ENCODE measurements around the gene FUBP3. TPM values are rescaled to one million over a fixed set of nuclear protein-coding genes. Genes with fewer than 3 reads are reported as not detected.

FUBP3 gene
- total RNA-seq, 4 donors from 2014 or later, result 27.5 to 40.7 (median 31.7) TPM

DNA sequence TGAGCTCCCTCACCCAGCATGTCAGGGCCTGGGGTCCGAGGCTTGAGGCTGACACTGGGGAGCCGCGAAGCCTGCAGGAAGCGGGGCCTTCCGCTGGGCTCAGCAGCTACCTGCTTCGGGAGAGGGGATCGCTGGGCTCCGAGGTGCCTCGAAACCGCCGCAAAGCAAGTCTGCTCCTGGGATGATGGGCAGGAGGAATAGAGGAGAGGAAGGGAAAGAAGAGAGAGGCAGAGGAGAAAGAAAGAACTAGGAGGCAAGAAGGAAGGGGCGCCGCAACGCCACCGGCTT is 83.5 kb downstream of the FUBP3 start:
- 4% methylated on average over 15 of the region's 15 CpGs for WGBS, 2 donors
- intact Hi-C loops (cut with DNase I; ENCODE audit: low total_unique reads), result no loop called here
- no peak for DNase-seq (ENCODE audit: low spot score in 2 of 2)
- TF ChIP-seq POLR2A (IDR thresholded peaks at IDR 0.05), result no peak
- TF ChIP-seq, protein P1, sequence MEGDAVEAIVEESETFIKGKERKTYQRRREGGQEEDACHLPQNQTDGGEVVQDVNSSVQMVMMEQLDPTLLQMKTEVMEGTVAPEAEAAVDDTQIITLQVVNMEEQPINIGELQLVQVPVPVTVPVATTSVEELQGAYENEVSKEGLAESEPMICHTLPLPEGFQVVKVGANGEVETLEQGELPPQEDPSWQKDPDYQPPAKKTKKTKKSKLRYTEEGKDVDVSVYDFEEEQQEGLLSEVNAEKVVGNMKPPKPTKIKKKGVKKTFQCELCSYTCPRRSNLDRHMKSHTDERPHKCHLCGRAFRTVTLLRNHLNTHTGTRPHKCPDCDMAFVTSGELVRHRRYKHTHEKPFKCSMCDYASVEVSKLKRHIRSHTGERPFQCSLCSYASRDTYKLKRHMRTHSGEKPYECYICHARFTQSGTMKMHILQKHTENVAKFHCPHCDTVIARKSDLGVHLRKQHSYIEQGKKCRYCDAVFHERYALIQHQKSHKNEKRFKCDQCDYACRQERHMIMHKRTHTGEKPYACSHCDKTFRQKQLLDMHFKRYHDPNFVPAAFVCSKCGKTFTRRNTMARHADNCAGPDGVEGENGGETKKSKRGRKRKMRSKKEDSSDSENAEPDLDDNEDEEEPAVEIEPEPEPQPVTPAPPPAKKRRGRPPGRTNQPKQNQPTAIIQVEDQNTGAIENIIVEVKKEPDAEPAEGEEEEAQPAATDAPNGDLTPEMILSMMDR (IDR thresholded peaks at IDR 0.05), result no peak
- H3K4me3 ChIP-seq (ENCODE audit: low read depth, poor library complexity, severe bottlenecking), result no peak overlapping the region

DNA sequence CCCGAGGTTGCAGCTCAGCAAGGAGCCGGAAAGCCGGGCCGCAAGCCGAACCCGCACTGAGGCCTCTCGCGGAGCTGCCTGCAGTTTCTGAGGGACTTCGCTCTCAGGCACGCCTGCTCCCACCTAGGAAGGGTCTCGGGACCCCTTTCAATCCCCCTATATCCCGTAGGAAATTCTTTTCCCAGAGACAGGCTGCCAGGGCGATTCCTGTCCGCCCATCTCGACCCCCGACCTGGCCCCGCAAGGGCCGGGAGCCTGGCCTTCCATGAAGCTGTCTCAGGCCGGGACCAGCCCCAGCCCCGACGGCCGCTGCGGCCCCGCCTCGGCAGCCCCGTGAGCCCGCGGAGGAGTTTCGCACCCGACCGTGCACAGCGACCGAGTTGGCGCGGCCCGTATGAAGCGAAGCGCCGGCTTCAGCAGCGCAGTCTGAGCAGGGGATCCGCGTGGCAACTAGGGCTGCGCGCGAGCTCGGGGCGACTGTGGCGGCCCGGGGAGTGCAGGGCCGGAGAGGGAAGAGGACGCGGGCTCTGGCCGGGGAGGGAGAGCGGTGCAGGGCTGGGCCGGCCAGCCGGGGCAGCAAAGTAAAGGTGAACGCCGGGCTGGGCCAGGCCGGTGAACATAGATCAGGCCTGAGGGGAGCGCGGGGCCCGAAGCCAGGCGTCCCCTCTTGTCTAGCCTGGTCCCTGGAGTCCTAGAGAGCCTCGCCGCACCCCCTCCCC is 84.0 kb downstream of the FUBP3 start:
- 2% methylated on average over 57 to 65 of the region's 65 CpGs for WGBS, 2 donors
- no peak for DNase-seq (ENCODE audit: low spot score in 2 of 2)
- TF ChIP-seq, protein P1 (IDR thresholded peaks at IDR 0.05), result no peak
- TF ChIP-seq POLR2A (IDR thresholded peaks at IDR 0.05), result no peak
- H3K4me3 ChIP-seq (ENCODE audit: low read depth, poor library complexity, severe bottlenecking), result no peak overlapping the region
- intact Hi-C loops (cut with DNase I; ENCODE audit: low total_unique reads), result no loop called here

DNA sequence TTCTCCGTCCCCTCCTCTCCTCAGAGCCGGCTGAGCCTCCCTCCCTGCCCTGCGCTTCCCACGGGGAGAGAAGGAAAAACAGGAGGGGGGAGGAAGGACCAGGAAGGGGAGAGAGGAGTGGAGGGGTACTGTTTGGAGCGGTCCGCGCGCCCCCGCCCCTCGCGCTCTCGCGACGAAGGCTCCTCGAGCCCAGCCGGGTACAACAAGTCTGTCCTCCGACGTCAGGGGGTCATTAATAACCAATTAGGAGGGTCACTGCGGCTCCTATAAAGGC is 84.5 kb downstream of the FUBP3 start:
- no peak for TF ChIP-seq POLR2A (IDR thresholded peaks at IDR 0.05)
- TF ChIP-seq, protein P1 (IDR thresholded peaks at IDR 0.05), result no peak
- 0% methylated on average over 19 of the region's 19 CpGs for WGBS, 2 donors
- no peak for DNase-seq (ENCODE audit: low spot score in 2 of 2)
- intact Hi-C loops (cut with DNase I; ENCODE audit: low total_unique reads), result no loop called here
- no peak overlapping the region for H3K4me3 ChIP-seq (ENCODE audit: low read depth, poor library complexity, severe bottlenecking)

DNA sequence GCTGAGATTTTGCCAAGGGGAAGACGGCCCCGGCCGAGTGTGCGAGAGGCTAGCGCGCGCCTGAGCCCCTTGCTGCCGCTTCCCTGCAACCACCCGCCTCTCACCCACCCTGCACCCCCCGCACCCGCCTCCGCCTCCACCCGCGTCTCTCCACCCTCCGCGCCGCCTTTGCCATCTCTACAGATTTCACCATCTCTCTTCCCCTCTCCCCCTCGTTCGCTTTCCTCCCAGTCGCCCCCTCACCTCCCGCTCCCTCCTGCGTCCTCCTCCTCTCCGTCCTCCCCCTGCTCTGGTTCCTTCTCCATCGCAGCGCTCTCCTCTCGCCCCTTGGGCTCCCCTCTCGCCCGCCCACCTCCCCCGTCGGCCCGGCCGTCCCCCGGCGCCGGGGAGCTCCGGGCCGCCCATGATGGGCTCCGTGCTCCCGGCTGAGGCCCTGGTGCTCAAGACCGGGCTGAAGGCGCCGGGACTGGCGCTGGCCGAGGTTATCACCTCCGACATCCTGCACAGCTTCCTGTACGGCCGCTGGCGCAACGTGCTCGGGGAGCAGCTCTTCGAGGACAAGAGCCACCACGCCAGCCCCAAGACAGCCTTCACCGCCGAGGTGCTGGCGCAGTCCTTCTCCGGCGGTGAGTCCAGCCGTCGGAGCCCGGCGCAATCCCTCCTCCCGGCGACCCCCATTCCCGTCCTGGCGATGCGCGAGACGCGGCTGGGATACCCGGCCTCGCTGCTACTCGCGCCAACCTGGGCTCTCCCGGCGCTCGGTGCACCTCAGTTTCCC is 85.1 kb downstream of the FUBP3 start, which contains the start of gene PRDM12:
Gene PRDM12, plus strand, starts transcription at position 344 of the 778 bp plus-strand sequence. Its CDS starts 60 bp downstream, at position 404.
- no peak for DNase-seq (ENCODE audit: low spot score in 2 of 2)
- WGBS, 2 donors, result 2 to 3% methylated on average over 31 to 36 of the region's 76 CpGs
- H3K4me3 ChIP-seq (ENCODE audit: low read depth, poor library complexity, severe bottlenecking), result no peak within 1 kb of the TSS
- intact Hi-C loops (cut with DNase I; ENCODE audit: low total_unique reads), result no loop called here
- TF ChIP-seq POLR2A (IDR thresholded peaks at IDR 0.05), result no peak
- TF ChIP-seq, protein P1 (IDR thresholded peaks at IDR 0.05), result no peak

DNA sequence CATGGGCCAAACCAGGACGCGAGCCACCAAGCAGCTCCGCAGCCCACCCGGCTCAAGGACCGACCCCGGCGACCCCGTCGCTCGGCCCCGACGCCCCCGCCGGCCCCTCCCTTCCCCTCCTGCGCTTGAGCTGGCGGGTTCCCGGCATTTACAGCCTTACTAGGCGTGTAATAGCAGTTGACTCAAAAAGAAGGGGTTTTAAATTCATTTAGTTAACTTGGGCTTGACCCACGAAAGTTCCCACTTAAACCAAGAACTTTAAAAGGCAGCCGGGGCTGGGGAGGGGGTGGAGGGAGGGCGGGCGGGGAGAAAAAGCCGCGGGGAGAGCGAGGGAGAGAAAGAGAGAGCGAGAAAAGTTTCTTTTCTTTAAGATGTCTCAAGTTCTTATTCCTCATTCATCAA is 85.7 kb downstream of the FUBP3 start:
- TF ChIP-seq, protein P1 (IDR thresholded peaks at IDR 0.05), result no peak
- TF ChIP-seq POLR2A (IDR thresholded peaks at IDR 0.05), result no peak
- intact Hi-C loops (cut with DNase I; ENCODE audit: low total_unique reads), result no loop called here
- 4% methylated on average over 14 to 25 of the region's 26 CpGs for WGBS, 2 donors
- DNase-seq (ENCODE audit: low spot score in 2 of 2), result no peak
- no peak overlapping the region for H3K4me3 ChIP-seq (ENCODE audit: low read depth, poor library complexity, severe bottlenecking)
